H1 (cell line): ENCODE measurements around the gene TMED10. TPM values are rescaled to one million over a fixed set of nuclear protein-coding genes. Genes with fewer than 3 reads are reported as not detected.
A peak's percentile ranks its signal among the peaks of the same experiment; 100 is the strongest.

Experiments used
- CTCF ChIA-PET: fragments of 300-600 bp; sonication (Branson Sonifier 250); formaldehyde crosslinking; loops from one replicate; lab custom pipeline; 2021; ENCODE audit not compliant: partially characterized antibody; lab: Charles Lee
- POLR2A ChIA-PET: fragments of 300-600 bp; sonication (Branson Sonifier 250); formaldehyde crosslinking; loops from one replicate; lab custom pipeline; 2021; ENCODE audit warnings: inconsistent platforms; ENCODE audit not compliant: partially characterized antibody; lab: Charles Lee
- DNase-seq, 2 experiments: peaks; one replicate each; pipeline versions ENCODE4 v3.0.0 to v3.0.0-alpha.2; 2010 to 2022; ENCODE audit warnings: low spot score in 2 of 2, low read depth in 1 of 2, mixed read lengths in 1 of 2
- FAIRE-seq: peaks from 2 replicates; lab custom pipeline; 2011; peaks lifted over from hg19 to GRCh38; lab: Jason Lieb, UNC
- H2AFZ ChIP-seq: 2 replicates; pipeline ENCODE4 v1.8.1; 2012; ENCODE audit warnings: low read length, inconsistent platforms
- H2AK5ac ChIP-seq: 2 replicates; pipeline ENCODE4 v1.6.1; 2013; ENCODE audit warnings: low read depth, low read length
- H2BK120ac ChIP-seq: replicated peaks from 2 replicates; pipeline ENCODE3; 2013; ENCODE audit warnings: low read depth, low read length, inconsistent platforms
- H2BK12ac ChIP-seq: 2 replicates; pipeline ENCODE4 v1.6.1; 2013; ENCODE audit warnings: low read depth, low read length
- H2BK15ac ChIP-seq: 2 replicates; pipeline ENCODE4 v1.6.1; 2013; ENCODE audit warnings: low read length
- H2BK20ac ChIP-seq: 2 replicates; pipeline ENCODE4 v1.6.1; 2013; ENCODE audit warnings: low read length
- H2BK5ac ChIP-seq: 2 replicates; pipeline ENCODE4 v1.6.1; 2013; ENCODE audit warnings: low read depth, low read length
- H3K14ac ChIP-seq: 2 replicates; pipeline ENCODE4 v1.6.1; 2013; ENCODE audit warnings: inconsistent platforms; ENCODE audit not compliant: insufficient read length
- H3K18ac ChIP-seq: 2 replicates; pipeline ENCODE4 v1.6.1; 2013; ENCODE audit warnings: low read length; ENCODE audit errors: extremely low read depth
- H3K23ac ChIP-seq: 2 replicates; pipeline ENCODE4 v1.6.1; 2013; ENCODE audit warnings: inconsistent platforms; ENCODE audit not compliant: insufficient read length
- H3K23me2 ChIP-seq: 2 replicates; pipeline ENCODE4 v1.6.1; 2013; ENCODE audit warnings: low read depth, low read length
- H3K27ac ChIP-seq: 2 replicates; pipeline ENCODE4 v1.6.1; 2011; ENCODE audit warnings: low read depth, low read length, inconsistent platforms
- H3K27me3 ChIP-seq, 4 experiments: replicated peaks in 1 of 4; 1 replicate in 1 of 4; 2 replicates in 3 of 4; pipeline versions ENCODE4 v1.6.1 to v1.8.1; 2011 to 2013; ENCODE audit warnings: low read length in 3 of 4, mild to moderate bottlenecking in 3 of 4, inconsistent platforms in 2 of 4, mixed read lengths in 2 of 4, moderate library complexity in 1 of 4; ENCODE audit not compliant: control insufficient read depth in 3 of 4, insufficient read depth in 3 of 4; ENCODE audit errors: extremely low read depth in 1 of 4
- H3K36me3 ChIP-seq, 4 experiments: 2 replicates each; pipeline versions ENCODE4 v1.6.1 to v1.8.1; 2011 to 2013; ENCODE audit warnings: mild to moderate bottlenecking in 4 of 4, low read length in 3 of 4, moderate library complexity in 2 of 4, control low read depth in 1 of 4, inconsistent platforms in 1 of 4; ENCODE audit not compliant: insufficient read depth in 4 of 4, control insufficient read depth in 2 of 4
- H3K4ac ChIP-seq: replicated peaks from 2 replicates; pipeline ENCODE3; 2013; ENCODE audit warnings: low read length, low read depth, mixed read lengths, inconsistent platforms; ENCODE audit not compliant: insufficient read length
- H3K4me1 ChIP-seq, 4 experiments: replicated peaks in 1 of 4; 1 replicate in 1 of 4; 2 replicates in 3 of 4; pipeline versions ENCODE4 v1.6.1 to v1.8.1; 2011 to 2013; ENCODE audit warnings: low read length in 3 of 4, inconsistent platforms in 2 of 4, mixed read lengths in 1 of 4; ENCODE audit not compliant: insufficient read depth in 4 of 4, control insufficient read depth in 3 of 4
- H3K4me2 ChIP-seq, 2 experiments: 2 replicates each; pipeline versions ENCODE4 v1.6.1 to v1.8.1; 2011 to 2013; ENCODE audit warnings: low read depth in 2 of 2, low read length in 2 of 2, control low read depth in 1 of 2, inconsistent platforms in 1 of 2, mild to moderate bottlenecking in 1 of 2; ENCODE audit not compliant: insufficient read depth in 1 of 2
- H3K4me3 ChIP-seq, 4 experiments: fragments of 200-600, 300-600 bp in 1 of 4; sonication (generic), shearing (Covaris generic), sonication (Bioruptor Twin) in 1 of 4; 2 replicates each; pipeline versions ENCODE4 v1.5.1 to v1.8.1; 2011 to 2016; ENCODE audit warnings: low read length in 4 of 4, low read depth in 3 of 4, control low read depth in 2 of 4, inconsistent platforms in 2 of 4, mild to moderate bottlenecking in 2 of 4, mixed read lengths in 1 of 4, moderate library complexity in 1 of 4; ENCODE audit not compliant: insufficient read depth in 2 of 4; ENCODE audit errors: extremely low read depth in 1 of 4
- H3K56ac ChIP-seq: replicated peaks from 2 replicates; pipeline ENCODE3; 2013; ENCODE audit warnings: low read depth, mild to moderate bottlenecking, mixed read lengths, low read length, inconsistent platforms; ENCODE audit not compliant: insufficient read length
- H3K79me1 ChIP-seq: 2 replicates; pipeline ENCODE4 v1.6.1; 2013; ENCODE audit warnings: low read depth, low read length, control low read depth
- H3K79me2 ChIP-seq, 2 experiments: 2 replicates each; pipeline versions ENCODE4 v1.6.1 to v1.8.1; 2012 to 2013; ENCODE audit warnings: low read length in 2 of 2, mild to moderate bottlenecking in 2 of 2, inconsistent platforms in 1 of 2; ENCODE audit not compliant: insufficient read depth in 2 of 2, control insufficient read depth in 1 of 2
- H3K9ac ChIP-seq, 4 experiments: replicated peaks in 1 of 4; 1 replicate in 1 of 4; 2 replicates in 3 of 4; pipeline versions ENCODE4 v1.6.1 to v1.8.1; 2011 to 2013; ENCODE audit warnings: low read depth in 3 of 4, low read length in 3 of 4, control low read depth in 2 of 4, mild to moderate bottlenecking in 2 of 4, moderate library complexity in 2 of 4, inconsistent platforms in 1 of 4; ENCODE audit errors: extremely low read depth in 1 of 4
- H3K9me3 ChIP-seq, 2 experiments: 2 replicates each; pipeline versions ENCODE4 v1.6.1 to v1.8.1; 2012 to 2013; ENCODE audit warnings: mild to moderate bottlenecking in 2 of 2, moderate library complexity in 2 of 2, control low read depth in 1 of 2, inconsistent platforms in 1 of 2, low read depth in 1 of 2, low read length in 1 of 2, mixed read lengths in 1 of 2; ENCODE audit not compliant: insufficient read depth in 2 of 2
- H4K20me1 ChIP-seq, 2 experiments: replicated peaks in 1 of 2; 2 replicates each; pipeline versions ENCODE3 to v1.8.1; 2011 to 2013; ENCODE audit warnings: inconsistent platforms in 2 of 2, low read length in 2 of 2, mild to moderate bottlenecking in 1 of 2; ENCODE audit not compliant: insufficient read depth in 2 of 2, control insufficient read depth in 1 of 2
- H4K5ac ChIP-seq: 2 replicates; pipeline ENCODE4 v1.6.1; 2013; ENCODE audit warnings: low read length, low read depth, mixed read lengths, inconsistent platforms; ENCODE audit not compliant: insufficient read length
- H4K8ac ChIP-seq: 2 replicates; pipeline ENCODE4 v1.8.0; 2013; ENCODE audit warnings: mild to moderate bottlenecking, moderate library complexity, low read length, inconsistent platforms; ENCODE audit not compliant: insufficient read depth; ENCODE audit errors: extremely low read depth
- H4K91ac ChIP-seq: replicated peaks from 2 replicates; pipeline ENCODE3; 2013; ENCODE audit warnings: low read length, mixed read lengths, inconsistent platforms; ENCODE audit not compliant: insufficient read length
- CHD1 ChIP-seq: IDR thresholded peaks from 2 replicates; pipeline ENCODE4 v1.6.1; 2012; ENCODE audit warnings: low read depth, low read length, improper control_type of control experiment
- JUND ChIP-seq: IDR thresholded peaks from 2 replicates; pipeline ENCODE4 v1.6.1; 2011; ENCODE audit warnings: mild to moderate bottlenecking, improper control_type of control experiment, low read length
- KDM5A ChIP-seq: fragments of 200-600 bp; IDR thresholded peaks from 2 replicates; pipeline ENCODE4 v1.7.1; 2012; ENCODE audit warnings: mild to moderate bottlenecking, low read length, inconsistent platforms, mixed read lengths
- NRF1 ChIP-seq: IDR thresholded peaks from 2 replicates; pipeline ENCODE4 v1.6.1; 2011; ENCODE audit warnings: mild to moderate bottlenecking, low read depth, low read length, improper control_type of control experiment
- POU5F1 ChIP-seq: IDR thresholded peaks from 2 replicates; pipeline ENCODE4 v1.6.1; 2011; ENCODE audit warnings: low read depth, mild to moderate bottlenecking, low read length, moderate library complexity
- RAD21 ChIP-seq, 2 experiments: IDR thresholded peaks in 1 of 2; conservative IDR thresholded peaks in 1 of 2; 2 replicates each; pipeline ENCODE4 v1.6.1; 2011; ENCODE audit warnings: low read depth in 2 of 2, low read length in 2 of 2, improper control_type of control experiment in 1 of 2, inconsistent platforms in 1 of 2, mild to moderate bottlenecking in 1 of 2, moderate library complexity in 1 of 2
- SP4 ChIP-seq: IDR thresholded peaks from 2 replicates; pipeline ENCODE4 v1.6.1; 2012; ENCODE audit warnings: low read length, inconsistent platforms
- SRF ChIP-seq: IDR thresholded peaks from 2 replicates; pipeline ENCODE4 v1.6.1; 2011; ENCODE audit warnings: mild to moderate bottlenecking, low read depth, low read length, moderate library complexity
- SUZ12 ChIP-seq: fragments of 200-600 bp; sonication (generic); IDR thresholded peaks from 2 replicates; pipeline ENCODE4 v1.6.1; 2012; ENCODE audit warnings: mild to moderate bottlenecking, inconsistent platforms, low read length, moderate library complexity, mixed read lengths
- TCF12 ChIP-seq: IDR thresholded peaks from 2 replicates; pipeline ENCODE4 v1.6.1; 2011; ENCODE audit warnings: low read depth, mild to moderate bottlenecking, low read length
- TEAD4 ChIP-seq: IDR thresholded peaks from 2 replicates; pipeline ENCODE4 v1.6.1; 2012; ENCODE audit warnings: low read depth, low read length, inconsistent platforms, mixed read lengths
- USF2 ChIP-seq: IDR thresholded peaks from 2 replicates; pipeline ENCODE4 v1.6.1; 2011; ENCODE audit warnings: low read length, improper control_type of control experiment
- WGBS, 2 experiments: shearing (Covaris generic) in 1 of 2; methylation state at CpG; one replicate each; pipeline versions ENCODE4 v1.1.6 to v1.1.7; 2013 to 2015; ENCODE audit warnings: low lambda C conversion rate in 2 of 2, mixed read lengths in 2 of 2, inconsistent platforms in 1 of 2, low coverage in 1 of 2, missing lambda C conversion rate in 1 of 2; ENCODE audit not compliant: insufficient replicate concordance in 2 of 2, insufficient coverage in 1 of 2, insufficient read length in 1 of 2; ENCODE audit errors: extremely low coverage in 1 of 2, missing lambda C conversion rate in 1 of 2; 5-methylcytosine and 5-hydroxymethylcytosine counted together
- polyA plus RNA-seq, 7 experiments: library from polyadenylated mRNA; depleted of rRNA in 3 of 7; stranded (reverse) in 5 of 7; unstranded in 2 of 7; fragments of >200 nt in 5 of 7; fragments of 200-250 nt in 2 of 7; gene quantifications; 1 replicate in 5 of 7; 2 replicates in 1 of 7; 4 replicates in 1 of 7; pipeline versions ENCODE4 v1.2.1 to v1.2.3, GENCODE V29; 2011 to 2013; ENCODE audit warnings: missing spikeins in 2 of 7, mixed read lengths in 2 of 7
- total RNA-seq: library from RNA; stranded (reverse); fragmentation: NEBNext Ultra II Directional; extraction: Animal tissue kit (Norgen Biotek cat#: 25700); gene quantifications from 2 replicates; pipeline ENCODE4 v1.2.1, GENCODE V29; 2021
- TF ChIP-seq, protein P1 (sequence below): IDR thresholded peaks from 2 replicates; pipeline ENCODE4 v1.6.1; 2011; ENCODE audit warnings: low read depth, mild to moderate bottlenecking, low read length; ENCODE audit not compliant: insufficient read depth

TMED10 gene
- total and polyA plus RNA-seq, 2 of the 8 experiments (the other 6 are each of a cell fraction or from before 2014, with no cell fraction given) = 218 to 250 TPM

GRCh38 chr14:75196064-75196463 is 19.7 kb upstream of the TMED10 start:
- H4K20me1 ChIP-seq = no peaks in the 10 kb centered on the region
- WGBS, 2 experiments = 94% methylated on average over 3 of the region's 3 CpGs; no CpG with 5 or more reads in 1 of the 2 experiments
- no peaks in the 10 kb centered on the region for H3K9me3 ChIP-seq
- H3K56ac ChIP-seq = no peak overlapping the region
- H2BK15ac ChIP-seq = no peak overlapping the region
- FAIRE-seq (no peak), DNase-seq (no peak)
- H3K4me1 ChIP-seq = no peaks in the 10 kb centered on the region; a peak in 1 of 7 replicates
- POLR2A ChIA-PET = interaction anchor here (0.6 to 1.7 kb wide), 6 partner anchors 10 to 70 kb away, joined by 3 to 4 read pairs (median 3); partner anchors contain the start of gene NEK9
- no peak overlapping the region for H4K5ac ChIP-seq
- no peaks in the 10 kb centered on the region for H3K23me2 ChIP-seq
- no peak overlapping the region for H3K4ac ChIP-seq
- no peak overlapping the region for H2BK5ac ChIP-seq
- no peaks in the 10 kb centered on the region for H3K79me1 ChIP-seq
- H3K9ac ChIP-seq = no peak overlapping the region
- no peak overlapping the region for H3K14ac ChIP-seq
- H3K27me3 ChIP-seq = no peaks in the 10 kb centered on the region
- H2BK20ac ChIP-seq = no peak overlapping the region
- 0 out of 2 replicates have a peak overlapping the region, but pooled peaks have one; percentile 7 for H2AFZ ChIP-seq
- H4K8ac ChIP-seq = no peak overlapping the region
- no peak overlapping the region for H3K18ac ChIP-seq
- no peak overlapping the region for H3K23ac ChIP-seq
- H3K4me2 ChIP-seq = no peak overlapping the region
- no peaks in the 10 kb centered on the region for H3K36me3 ChIP-seq
- no peaks in the 10 kb centered on the region for H3K79me2 ChIP-seq
- CTCF ChIA-PET = interaction anchor here (0.6 to 1.5 kb wide), 5 partner anchors 12 to 160 kb away, joined by 3 to 5 read pairs (median 3); no protein-coding TSS in a partner anchor
- H3K4me3 ChIP-seq = no peak overlapping the region
- H2BK120ac ChIP-seq = no peak overlapping the region
- H2AK5ac ChIP-seq = no peak overlapping the region
- H4K91ac ChIP-seq = no peak overlapping the region
- no peak overlapping the region for H2BK12ac ChIP-seq
- H3K27ac ChIP-seq = no peak overlapping the region
- TF ChIP-seq CHD1 (no peak), POU5F1 (no peak), USF2 (no peak), TCF12 (no peak), NRF1 (no peak), SRF (no peak), JUND (no peak), SUZ12 (no peak), TEAD4 (no peak), RAD21 (IDR thresholded peaks at IDR 0.05 in 1 of 2, conservative IDR thresholded peaks at IDR 0.05 in 1 of 2; ENCODE audit: low read depth in 2 of 2, low read length in 2 of 2) (no peak), KDM5A (no peak), SP4 (no peak)
- TF ChIP-seq, protein P1, sequence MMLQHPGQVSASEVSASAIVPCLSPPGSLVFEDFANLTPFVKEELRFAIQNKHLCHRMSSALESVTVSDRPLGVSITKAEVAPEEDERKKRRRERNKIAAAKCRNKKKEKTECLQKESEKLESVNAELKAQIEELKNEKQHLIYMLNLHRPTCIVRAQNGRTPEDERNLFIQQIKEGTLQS = no peak
